HTR-8/SVneo (cell line): ENCODE data around the gene HDLBP.

Source experiments
- DNase-seq: peaks from one replicate; pipeline ENCODE4 v3.0.0; 2011; ENCODE audit warnings: low spot score, mixed read lengths; ENCODE audit not compliant: insufficient read length
- FAIRE-seq: peaks from 2 replicates; lab custom pipeline; 2011; peaks lifted over from hg19 to GRCh38; lab: Jason Lieb, UNC

HDLBP gene

DNA sequence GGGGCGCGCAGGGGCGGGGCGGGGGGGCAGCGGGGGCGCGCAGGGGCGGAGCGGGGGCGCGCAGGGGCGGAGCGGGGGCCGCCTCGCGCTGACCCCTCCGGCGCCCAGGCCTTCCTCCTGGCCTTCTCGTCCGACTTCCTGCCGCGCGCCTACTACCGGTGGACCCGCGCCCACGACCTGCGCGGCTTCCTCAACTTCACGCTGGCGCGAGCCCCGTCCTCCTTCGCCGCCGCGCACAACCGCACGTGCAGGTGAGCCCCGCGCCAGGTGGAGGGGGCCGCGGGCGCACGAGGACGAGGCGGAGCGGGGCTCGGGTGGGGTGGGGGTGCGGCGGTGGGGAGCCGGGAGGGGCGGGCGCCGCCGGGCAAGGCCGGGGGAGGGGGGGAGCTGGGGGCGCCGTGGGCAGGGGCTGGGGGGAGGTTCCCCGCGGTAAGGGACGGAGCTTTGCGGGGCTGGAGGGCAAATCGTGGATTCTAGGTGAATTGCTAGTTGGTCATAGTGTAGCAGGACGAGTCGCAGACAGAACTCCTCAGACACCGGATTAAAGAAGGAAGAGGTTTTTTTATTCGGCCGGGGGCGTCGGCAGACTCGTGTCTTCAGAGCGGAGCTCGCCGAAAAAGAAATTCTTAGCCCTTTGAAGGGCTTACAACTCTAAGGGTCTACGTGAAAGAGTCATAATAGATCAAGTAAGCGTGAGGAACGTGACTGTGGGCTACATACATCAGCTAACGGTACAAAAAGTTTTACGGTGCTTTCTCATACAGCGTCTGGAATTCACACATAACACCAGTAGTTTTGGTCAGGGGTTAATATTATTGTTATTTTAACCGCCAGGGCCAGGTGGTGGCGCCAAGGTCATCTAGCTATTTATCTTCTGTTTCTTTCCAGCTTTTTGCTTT is 97.1 kb downstream of the HDLBP start:
- peak; percentile 71 for DNase-seq
- FAIRE-seq = peak; percentile 76

DNA sequence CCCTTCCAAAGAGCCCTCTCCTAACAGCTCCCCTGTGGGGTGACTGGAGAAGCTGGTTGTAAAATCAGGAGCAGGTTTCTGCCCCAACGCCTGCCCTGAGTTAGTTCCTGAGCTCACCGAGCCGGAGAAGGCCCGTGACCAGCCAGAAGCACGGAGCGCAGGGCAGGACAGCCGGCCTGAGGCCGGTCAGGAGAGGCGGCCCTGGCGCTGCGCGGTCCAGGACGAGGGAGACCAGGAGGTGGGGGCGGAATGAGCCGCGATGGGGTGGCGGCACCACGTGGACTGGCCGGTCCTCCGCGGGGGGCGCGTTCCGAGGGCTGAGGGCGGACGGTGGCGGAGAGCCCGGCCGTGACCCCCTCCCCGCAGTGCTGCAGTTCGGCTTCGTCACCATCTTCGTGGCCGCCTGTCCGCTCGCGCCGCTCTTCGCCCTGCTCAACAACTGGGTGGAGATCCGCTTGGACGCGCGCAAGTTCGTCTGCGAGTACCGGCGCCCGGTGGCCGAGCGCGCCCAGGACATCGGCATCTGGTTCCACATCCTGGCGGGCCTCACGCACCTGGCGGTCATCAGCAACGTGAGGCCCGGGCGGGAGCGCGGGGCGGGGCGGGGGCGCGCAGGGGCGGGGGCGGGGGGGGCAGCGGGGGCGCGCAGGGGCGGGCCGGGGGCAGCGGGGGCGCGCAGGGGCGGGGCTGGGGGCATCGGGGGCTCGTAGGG is 98.0 kb downstream of the HDLBP start:
- FAIRE-seq (no peak), DNase-seq (peak; percentile 56)

DNA sequence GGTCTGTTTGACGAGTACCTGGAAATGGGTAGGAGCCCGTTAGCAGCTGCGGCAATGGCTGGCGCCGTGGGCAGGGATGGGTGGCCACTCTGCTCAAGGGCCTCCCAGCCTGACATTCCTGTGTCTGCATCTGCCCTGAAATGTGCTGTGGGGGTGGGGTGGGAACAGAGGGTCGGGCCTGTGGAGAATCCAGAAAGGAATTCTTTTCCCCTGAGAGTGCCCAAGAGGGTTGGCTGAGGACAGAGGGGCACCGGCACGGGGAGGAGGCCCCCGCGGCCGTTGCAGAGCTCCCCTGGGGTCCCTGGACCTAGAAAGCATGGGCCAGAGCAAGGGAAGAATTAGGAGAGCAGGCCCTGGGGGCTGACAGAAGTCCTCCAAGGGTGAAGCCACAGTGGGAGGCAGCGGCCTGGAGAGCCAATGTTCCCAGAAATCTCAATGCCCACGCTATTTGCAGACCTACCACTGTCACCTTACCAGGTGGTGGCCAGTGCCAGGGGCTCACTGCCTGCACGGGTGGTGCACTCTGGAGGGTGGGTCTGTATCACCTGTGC is 99.2 kb downstream of the HDLBP start:
- FAIRE-seq (no peak), DNase-seq (no peak)

DNA sequence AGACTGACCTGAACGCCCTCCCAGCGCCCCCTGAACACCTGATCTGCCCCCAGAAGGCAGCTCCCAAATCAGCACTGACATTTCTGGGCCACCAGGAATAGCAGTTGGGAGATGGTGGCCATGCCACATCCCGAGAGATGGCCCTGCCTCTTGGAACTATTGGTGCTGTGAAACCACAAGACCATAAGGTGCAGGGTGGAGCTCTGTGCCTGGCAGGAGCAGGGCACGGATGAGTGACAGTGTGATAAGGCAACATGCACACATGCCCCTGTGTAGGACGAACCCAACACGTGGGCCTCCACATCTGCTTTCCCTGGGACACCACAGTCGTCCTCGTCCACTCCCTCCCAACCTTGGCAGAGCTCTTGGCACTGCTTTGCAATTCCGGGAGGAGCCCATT is 100.1 kb downstream of the HDLBP start:
- FAIRE-seq = no peak
- no peak for DNase-seq

DNA sequence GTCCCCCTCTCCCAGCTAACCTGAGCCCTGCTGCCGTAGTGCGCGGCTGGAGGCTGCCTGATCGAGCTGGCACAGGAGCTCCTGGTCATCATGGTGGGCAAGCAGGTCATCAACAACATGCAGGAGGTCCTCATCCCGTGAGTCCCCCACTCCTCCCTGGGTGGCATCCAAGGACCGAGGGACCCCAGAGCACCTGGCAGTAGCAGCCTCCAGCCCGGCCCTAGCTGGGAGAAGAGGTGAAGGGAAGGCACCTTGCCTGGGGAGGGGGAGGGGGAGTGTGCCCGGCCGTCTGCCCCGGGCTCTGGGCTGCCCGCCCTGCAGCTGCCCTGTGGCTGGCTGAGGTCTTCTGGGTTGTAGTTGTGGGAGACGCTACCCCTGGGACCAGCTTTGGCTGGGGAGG is 100.7 kb downstream of the HDLBP start:
- no peak for DNase-seq
- FAIRE-seq = no peak

DNA sequence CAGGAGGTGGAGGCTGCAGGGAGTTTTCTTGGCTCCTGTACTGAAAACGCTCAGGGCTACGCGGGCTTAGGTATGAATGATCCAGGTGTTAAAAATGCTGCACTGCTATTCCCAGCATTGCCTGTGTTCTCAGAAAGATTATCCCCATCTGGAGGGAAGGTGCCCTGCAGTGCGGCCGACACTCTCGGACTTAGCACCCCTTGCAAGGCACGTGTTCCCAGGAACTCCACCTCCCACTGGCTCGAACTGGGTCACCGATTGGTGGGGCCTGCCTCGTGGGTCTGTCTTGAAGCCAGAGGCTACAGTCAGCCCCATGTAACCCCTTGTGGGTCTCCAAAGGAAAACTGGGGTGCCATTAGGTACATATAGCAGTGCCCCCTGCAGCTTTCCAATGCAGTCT is 101.3 kb downstream of the HDLBP start:
- FAIRE-seq = no peak
- no peak for DNase-seq

DNA sequence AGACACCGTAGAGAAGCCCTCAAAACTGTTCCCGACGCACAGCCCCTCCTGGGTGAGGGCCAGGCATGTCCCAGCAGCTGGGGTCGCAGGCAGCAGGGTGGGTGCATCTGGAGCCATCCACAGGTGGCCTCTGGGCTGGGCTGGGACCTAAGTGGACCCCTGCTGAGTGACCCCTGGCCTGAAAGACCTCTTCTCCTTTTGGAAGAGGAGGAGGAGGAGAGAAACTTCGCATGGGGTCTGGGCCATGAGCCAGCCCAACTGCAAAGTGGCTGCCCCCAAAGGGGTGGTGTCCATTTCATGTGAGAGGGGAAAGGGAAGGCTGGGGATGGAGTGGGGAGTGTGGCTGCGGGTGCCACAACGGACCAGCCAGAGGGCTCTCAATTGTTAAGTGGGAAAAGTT is 101.9 kb downstream of the HDLBP start:
- DNase-seq = no peak
- no peak for FAIRE-seq

DNA sequence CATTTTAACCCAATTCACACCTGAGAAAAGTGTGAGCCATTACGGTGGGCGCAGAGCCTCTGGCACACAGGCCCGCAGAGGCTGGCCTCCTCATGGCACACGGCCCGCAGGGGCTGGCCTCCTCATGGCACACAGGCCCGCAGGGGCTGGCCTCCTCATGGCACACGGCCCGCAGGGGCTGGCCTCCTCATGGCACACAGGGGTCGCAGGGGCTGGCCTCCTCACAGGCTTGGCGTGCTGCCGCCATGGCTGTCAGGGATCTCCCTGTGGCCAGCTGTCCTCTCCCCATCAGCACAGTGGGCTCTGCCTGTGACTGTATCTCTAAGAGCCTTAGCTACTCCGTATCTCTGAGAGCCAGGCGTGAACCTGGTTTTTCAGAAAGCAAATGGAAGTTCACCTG is 102.4 kb downstream of the HDLBP start:
- FAIRE-seq = no peak
- DNase-seq = no peak

DNA sequence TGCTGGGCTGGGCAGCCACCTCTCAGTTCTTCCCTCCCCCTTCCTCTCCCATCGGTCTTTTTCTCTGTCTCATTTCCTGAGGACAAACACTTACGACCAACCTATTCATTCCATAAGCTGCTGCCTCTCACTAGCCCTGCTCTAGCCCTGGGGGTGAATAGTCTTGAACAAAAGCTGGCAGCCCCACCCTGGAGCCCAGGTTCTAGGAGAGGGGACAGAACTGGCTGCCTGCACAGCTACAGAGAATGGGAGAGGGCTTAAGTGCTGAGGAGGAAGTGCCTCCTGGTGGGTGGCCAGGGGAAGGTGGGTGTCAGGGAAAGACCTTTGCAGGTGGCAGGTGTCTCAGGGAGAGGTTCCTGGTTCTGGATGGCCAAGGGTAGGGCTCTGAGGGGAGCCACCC is 104.2 kb downstream of the HDLBP start:
- no peak for DNase-seq
- FAIRE-seq = no peak

DNA sequence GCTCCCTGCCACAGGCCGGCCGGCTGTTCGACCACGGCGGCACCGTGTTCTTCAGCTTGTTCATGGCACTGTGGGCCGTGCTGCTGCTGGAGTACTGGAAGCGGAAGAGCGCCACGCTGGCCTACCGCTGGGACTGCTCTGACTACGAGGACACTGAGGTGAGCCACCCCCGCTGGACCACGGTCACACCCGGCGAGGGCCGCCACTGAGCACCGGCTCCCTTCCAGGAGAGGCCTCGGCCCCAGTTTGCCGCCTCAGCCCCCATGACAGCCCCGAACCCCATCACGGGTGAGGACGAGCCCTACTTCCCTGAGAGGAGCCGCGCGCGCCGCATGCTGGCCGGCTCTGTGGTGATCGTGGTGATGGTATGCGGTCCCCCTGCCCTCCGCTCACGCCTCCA is 106.2 kb downstream of the HDLBP start:
- DNase-seq (no peak), FAIRE-seq (no peak)

DNA sequence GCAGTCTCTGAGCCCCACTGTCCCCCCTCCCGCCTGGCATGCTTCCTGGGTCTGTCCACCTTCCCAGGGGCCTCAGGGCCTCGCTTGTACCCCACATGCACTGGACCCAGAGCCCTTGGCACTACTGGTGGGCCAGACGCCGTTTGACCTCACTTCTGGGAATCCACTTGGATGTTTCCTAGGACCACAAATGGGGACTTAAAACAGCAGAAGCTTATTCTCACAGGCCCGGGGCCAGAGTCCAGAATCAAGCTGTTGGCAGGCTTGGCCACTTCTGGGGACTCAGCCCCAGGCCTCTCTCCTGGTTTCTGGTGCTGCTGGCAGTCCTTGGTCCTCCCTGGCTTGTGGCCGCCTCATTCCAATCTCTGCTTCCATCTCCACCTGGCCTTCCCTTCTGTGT is 107.4 kb downstream of the HDLBP start:
- FAIRE-seq (no peak), DNase-seq (no peak)

DNA sequence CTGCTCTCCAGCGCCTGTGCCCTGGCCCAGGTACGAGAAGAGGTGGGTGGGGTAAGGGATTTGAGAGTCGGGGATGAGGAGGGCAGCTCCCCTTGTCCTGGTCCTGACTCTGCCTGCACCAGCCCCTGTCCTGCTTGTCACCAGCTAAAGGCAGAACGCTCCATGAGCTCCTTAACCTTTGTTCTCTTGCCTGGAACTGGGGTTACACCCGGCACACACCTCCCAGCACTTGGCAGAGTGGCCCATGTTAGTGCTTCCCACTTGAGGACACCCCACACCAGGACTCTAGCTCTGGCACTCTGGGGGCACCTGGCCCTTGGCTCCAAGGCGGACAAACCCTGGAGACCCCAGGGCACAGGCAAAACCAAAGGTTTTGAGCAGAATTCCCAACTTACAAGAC is 107.8 kb downstream of the HDLBP start:
- FAIRE-seq = no peak
- DNase-seq = no peak

DNA sequence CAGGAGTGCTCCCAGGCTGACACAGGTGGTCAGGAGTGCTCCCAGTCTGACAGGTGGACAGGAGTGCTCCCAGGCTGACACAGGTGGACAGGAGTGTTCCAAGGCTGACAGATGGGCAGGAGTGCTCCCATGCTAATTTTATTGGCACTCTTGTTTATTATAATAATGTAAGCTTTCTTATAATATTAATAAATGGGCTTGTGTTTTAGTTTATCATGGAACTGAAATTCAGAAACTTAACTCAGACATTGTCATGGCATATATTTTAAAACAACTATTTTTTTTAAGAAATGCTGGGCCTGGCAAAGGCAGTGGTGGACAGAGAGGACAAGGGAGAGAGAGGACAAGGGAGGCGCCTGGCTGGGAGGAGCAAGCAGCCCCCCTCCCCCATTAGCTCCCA is 108.3 kb downstream of the HDLBP start:
- no peak for FAIRE-seq

DNA sequence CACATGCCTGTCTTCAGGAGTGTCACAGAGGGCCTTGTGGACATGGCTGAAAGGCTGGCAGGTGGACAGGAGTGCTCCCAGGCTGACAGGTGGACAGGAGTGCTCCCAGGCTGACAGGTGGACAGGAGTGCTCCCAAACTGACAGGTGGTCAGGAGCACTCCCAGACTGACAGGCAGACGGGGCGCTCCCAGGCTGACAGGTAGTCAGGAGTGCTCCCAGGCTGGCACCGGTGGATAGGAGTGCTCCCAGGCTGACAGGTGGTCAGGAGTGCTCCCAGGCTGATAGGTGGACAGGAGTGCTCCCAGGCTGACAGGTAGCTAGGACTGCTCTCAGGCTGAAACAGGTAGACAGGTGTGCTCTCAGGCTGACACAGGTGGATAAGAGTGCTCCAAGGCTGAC is 110.4 kb downstream of the HDLBP start:
- DNase-seq = no peak
- FAIRE-seq = peak; percentile 23

More for the DNA sequence above, 108.3 kb downstream of the HDLBP start:
- DNase-seq = no peak

DNA sequence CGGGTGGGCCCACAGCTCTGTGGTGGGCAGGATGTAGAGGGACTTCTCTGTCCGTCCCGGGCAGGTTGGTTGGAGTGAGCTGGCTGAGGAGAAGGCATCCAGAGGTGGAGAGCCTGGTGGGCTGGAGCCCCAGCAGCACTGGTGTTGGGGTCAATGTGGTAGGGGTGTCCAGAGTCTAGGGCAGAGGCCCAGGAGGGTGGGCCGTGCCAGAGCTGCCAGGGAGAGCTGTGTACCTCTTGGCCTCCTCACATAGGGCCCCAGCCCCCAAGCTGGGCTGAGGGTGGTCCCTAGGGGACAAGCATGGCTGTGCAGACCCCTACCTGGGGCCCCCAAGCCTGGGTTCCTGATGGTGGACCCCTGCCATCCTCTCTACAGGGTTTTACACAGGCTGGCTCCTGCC is 111.0 kb downstream of the HDLBP start:
- DNase-seq (no peak), FAIRE-seq (no peak)

DNA sequence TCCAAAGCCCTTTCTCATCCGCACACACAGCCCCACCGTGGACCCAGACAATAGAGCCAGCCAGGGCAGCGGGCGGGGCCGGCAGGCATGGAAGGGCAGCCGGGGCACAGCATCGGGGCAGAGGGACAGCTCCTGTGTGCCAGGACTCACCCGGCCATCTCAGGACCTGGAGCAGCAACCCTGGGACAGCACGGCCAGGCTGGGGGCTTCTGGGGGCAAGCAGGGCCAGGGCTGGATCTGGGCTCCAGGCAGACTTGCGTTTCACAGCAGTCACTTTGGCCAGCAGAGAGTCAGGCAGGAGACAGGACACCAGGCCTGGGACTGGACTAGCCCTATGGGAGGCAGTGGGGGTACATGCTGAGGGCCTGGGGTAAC is 111.5 kb downstream of the HDLBP start:
- FAIRE-seq = no peak

DNA sequence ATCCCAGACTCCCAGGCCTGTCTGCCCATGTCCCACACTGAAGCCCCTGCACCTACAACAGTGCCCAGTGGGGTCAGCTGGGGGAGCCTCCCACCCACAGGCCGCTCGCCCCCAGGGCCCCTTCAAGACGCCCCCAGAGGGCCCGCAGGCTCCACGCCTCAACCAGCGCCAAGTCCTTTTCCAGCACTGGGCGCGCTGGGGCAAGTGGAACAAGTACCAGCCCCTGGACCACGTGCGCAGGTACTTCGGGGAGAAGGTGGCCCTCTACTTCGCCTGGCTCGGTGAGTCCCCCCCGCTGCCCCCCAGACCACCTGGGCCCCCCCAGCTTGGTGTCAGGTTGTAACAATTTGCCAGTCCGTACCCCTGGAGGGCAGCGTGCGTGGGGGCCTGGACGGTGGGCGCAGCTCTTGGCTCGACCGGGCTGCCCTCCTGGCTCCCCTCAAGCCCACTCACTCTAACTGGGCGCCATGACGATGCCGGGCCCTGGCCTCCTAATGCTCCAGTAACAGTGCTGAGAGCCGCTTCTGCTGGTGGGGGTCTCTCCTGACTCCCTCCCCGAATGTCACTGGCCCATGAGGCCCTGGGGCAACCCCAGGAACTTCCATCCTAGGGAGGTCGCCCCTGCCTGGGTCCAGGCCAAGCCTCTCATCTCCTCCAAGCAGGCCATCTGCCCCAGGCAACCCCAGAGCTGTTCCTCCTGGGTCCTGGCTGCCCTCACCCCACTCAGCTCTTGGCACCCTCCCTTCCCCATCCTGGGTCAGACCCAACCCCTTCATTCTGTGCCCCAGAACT is 112.1 kb downstream of the HDLBP start:
- no peak for DNase-seq

More for the DNA sequence above, 111.5 kb downstream of the HDLBP start:
- no peak for DNase-seq

DNA sequence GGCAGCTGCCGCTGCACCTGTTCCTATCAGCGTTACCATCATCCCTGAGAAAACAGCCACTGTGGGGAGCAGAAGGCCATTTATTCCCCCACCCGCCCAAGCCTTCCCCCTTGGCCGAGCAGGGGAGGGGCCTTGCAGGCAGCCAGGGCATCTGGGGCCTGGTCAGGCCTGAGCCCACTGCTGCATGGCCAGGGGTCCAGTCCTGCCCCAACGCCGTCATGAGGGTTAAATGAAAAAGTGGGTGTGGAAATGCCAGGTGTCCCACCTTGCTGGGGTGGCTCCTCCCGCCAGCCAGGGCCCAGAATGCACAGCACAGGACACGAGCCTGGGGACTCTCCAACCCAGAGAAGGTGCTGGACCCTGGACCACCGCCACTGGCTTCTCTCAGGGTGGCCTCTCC is 112.8 kb downstream of the HDLBP start:
- no peak for FAIRE-seq
- no peak for DNase-seq

More for the DNA sequence above, 112.1 kb downstream of the HDLBP start:
- FAIRE-seq = no peak

DNA sequence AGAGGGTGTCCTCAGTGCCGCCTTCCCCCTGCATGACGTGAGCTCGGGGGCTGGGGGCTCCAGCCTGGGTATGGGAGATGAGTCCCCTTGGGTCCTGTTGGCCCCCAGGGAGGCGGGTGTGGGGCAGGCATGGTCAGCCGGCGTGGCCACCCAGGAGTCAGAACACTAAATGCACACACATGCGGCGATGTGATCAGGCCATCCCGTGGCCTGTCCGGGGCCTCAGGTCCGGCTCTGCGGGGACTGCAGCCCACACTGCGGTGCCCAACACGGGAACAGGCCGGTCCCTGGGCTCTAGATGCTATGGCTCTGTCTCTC is 113.2 kb downstream of the HDLBP start:
- no peak for DNase-seq
- FAIRE-seq = no peak

DNA sequence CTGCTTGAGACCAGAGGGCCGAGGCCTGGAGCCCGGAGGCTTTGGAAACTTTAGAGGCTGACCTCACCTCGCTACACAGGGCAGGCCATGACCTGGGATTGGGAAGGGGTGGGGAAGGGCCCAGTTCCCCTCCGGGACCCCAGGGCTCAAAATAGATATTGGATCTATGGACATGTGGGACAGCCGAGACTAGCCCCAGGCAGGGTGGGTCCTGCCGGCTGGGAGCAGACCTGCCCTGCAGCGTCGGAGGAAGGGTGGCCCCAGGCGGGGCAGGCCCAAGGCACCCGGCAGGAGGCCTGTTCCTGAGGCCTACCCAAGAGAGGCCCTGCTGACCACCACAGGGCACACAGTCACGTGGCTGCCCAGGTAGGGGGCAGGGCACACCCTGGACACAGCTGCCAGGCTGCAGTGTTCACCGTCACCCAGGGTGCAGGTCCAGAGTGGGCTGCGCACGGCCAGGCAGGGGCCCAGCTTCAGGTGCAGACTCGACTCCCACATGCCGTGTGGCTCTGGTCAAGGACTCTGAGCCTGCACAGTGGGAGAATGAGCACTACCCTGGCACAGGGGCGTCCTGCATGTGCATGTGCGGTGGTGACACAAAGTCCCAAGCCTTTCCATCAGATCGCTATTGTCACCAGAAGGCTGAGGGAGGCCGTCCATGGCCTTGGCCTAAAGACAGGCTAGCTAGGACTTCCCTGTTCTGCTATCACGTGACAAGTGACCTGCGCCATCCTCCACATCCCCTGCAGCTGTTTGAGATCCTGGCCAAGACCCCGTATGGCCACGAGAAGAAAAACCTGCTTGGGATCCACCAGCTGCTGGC is 113.8 kb downstream of the HDLBP start:
- FAIRE-seq = no peak

More for the DNA sequence above, 113.8 kb downstream of the HDLBP start:
- DNase-seq = no peak
